WTC11 (cell line): ENCODE data around the gene NECTIN2.

Experiments used
- JUN ChIP-seq: sonication (generic); formaldehyde crosslinking; IDR thresholded peaks from 2 replicates; pipeline ENCODE4 v1.8.0; 2023; ENCODE audit warnings: mild to moderate bottlenecking, missing genetic modification reagents
- NR1H2 ChIP-seq: sonication (generic); formaldehyde crosslinking; IDR thresholded peaks from 2 replicates; pipeline ENCODE4 v1.9.0; 2021; ENCODE audit warnings: mild to moderate bottlenecking, moderate library complexity, missing genetic modification reagents
- RELA ChIP-seq: sonication (generic); formaldehyde crosslinking; IDR thresholded peaks from 2 replicates; pipeline ENCODE4 v1.8.1; 2022; ENCODE audit warnings: missing genetic modification reagents, mild to moderate bottlenecking, borderline replicate concordance
- RORB ChIP-seq: fragments of 250-450 bp; sonication (Bioruptor Pico); IDR thresholded peaks from 2 replicates; pipeline ENCODE4 v1.9.0; 2021; ENCODE audit warnings: mild to moderate bottlenecking
- TCF7 ChIP-seq: sonication (generic); formaldehyde crosslinking; IDR thresholded peaks from 2 replicates; pipeline ENCODE4 v1.8.0; 2022; ENCODE audit warnings: mild to moderate bottlenecking, low read depth, missing genetic modification reagents, moderate library complexity
- ZNF138 ChIP-seq: sonication (generic); formaldehyde crosslinking; conservative IDR thresholded peaks from 2 replicates; pipeline ENCODE4 v1.8.1; 2022; ENCODE audit warnings: mild to moderate bottlenecking, moderate library complexity, missing genetic modification reagents
- ZNF317 ChIP-seq: sonication (generic); formaldehyde crosslinking; IDR thresholded peaks from 2 replicates; pipeline ENCODE4 v1.8.1; 2023; ENCODE audit warnings: low read depth, mild to moderate bottlenecking, moderate library complexity, missing genetic modification reagents, borderline replicate concordance
- TF ChIP-seq, protein P1 (sequence below): fragments of 200-600 bp; IDR thresholded peaks from 2 replicates; pipeline ENCODE4 v1.8.0; 2022; ENCODE audit warnings: antibody characterized with exemption
- TF ChIP-seq, protein P2 (sequence below): sonication (generic); formaldehyde crosslinking; IDR thresholded peaks from 2 replicates; pipeline ENCODE4 v1.8.0; 2022; ENCODE audit warnings: mild to moderate bottlenecking, missing genetic modification reagents
- TF ChIP-seq, protein P3 (sequence below): sonication (generic); formaldehyde crosslinking; IDR thresholded peaks from 2 replicates; pipeline ENCODE4 v1.8.1; 2023; ENCODE audit warnings: mild to moderate bottlenecking, missing genetic modification reagents
- TF ChIP-seq, protein P4 (sequence below): sonication (generic); formaldehyde crosslinking; IDR thresholded peaks from 2 replicates; pipeline ENCODE4 v1.8.1; 2022; ENCODE audit warnings: low read depth, missing genetic modification reagents, borderline replicate concordance

DNA sequence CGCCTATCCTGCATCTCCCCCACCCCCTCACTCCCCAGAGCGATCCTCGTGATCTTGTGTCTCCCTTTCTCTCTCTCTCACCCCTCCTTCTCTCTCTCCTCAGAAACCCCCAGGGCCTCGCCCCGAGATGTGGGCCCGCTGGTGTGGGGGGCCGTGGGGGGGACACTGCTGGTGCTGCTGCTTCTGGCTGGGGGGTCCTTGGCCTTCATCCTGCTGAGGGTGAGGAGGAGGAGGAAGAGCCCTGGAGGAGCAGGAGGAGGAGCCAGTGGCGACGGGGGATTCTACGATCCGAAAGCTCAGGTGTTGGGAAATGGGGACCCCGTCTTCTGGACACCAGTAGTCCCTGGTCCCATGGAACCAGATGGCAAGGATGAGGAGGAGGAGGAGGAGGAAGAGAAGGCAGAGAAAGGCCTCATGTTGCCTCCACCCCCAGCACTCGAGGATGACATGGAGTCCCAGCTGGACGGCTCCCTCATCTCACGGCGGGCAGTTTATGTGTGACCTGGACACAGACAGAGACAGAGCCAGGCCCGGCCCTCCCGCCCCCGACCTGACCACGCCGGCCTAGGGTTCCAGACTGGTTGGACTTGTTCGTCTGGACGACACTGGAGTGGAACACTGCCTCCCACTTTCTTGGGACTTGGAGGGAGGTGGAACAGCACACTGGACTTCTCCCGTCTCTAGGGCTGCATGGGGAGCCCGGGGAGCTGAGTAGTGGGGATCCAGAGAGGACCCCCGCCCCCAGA lies 32.2 kb downstream of the NECTIN2 start:
- TF ChIP-seq, protein P1, sequence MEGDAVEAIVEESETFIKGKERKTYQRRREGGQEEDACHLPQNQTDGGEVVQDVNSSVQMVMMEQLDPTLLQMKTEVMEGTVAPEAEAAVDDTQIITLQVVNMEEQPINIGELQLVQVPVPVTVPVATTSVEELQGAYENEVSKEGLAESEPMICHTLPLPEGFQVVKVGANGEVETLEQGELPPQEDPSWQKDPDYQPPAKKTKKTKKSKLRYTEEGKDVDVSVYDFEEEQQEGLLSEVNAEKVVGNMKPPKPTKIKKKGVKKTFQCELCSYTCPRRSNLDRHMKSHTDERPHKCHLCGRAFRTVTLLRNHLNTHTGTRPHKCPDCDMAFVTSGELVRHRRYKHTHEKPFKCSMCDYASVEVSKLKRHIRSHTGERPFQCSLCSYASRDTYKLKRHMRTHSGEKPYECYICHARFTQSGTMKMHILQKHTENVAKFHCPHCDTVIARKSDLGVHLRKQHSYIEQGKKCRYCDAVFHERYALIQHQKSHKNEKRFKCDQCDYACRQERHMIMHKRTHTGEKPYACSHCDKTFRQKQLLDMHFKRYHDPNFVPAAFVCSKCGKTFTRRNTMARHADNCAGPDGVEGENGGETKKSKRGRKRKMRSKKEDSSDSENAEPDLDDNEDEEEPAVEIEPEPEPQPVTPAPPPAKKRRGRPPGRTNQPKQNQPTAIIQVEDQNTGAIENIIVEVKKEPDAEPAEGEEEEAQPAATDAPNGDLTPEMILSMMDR, result no peak
- TF ChIP-seq, protein P2, sequence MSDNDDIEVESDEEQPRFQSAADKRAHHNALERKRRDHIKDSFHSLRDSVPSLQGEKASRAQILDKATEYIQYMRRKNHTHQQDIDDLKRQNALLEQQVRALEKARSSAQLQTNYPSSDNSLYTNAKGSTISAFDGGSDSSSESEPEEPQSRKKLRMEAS (CRISPR knock-in tag), result no peak
- no peak for TF ChIP-seq RORB
- TF ChIP-seq, protein P3, sequence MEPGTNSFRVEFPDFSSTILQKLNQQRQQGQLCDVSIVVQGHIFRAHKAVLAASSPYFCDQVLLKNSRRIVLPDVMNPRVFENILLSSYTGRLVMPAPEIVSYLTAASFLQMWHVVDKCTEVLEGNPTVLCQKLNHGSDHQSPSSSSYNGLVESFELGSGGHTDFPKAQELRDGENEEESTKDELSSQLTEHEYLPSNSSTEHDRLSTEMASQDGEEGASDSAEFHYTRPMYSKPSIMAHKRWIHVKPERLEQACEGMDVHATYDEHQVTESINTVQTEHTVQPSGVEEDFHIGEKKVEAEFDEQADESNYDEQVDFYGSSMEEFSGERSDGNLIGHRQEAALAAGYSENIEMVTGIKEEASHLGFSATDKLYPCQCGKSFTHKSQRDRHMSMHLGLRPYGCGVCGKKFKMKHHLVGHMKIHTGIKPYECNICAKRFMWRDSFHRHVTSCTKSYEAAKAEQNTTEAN (CRISPR knock-in tag), result no peak
- TF ChIP-seq, protein P4, sequence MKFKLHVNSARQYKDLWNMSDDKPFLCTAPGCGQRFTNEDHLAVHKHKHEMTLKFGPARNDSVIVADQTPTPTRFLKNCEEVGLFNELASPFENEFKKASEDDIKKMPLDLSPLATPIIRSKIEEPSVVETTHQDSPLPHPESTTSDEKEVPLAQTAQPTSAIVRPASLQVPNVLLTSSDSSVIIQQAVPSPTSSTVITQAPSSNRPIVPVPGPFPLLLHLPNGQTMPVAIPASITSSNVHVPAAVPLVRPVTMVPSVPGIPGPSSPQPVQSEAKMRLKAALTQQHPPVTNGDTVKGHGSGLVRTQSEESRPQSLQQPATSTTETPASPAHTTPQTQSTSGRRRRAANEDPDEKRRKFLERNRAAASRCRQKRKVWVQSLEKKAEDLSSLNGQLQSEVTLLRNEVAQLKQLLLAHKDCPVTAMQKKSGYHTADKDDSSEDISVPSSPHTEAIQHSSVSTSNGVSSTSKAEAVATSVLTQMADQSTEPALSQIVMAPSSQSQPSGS (CRISPR knock-in tag), result no peak
- no peak for TF ChIP-seq NR1H2 (CRISPR knock-in tag)
- TF ChIP-seq TCF7, result no peak
- TF ChIP-seq RELA, result no peak
- TF ChIP-seq ZNF138 (CRISPR knock-in tag), result no peak
- no peak for TF ChIP-seq JUN (CRISPR knock-in tag)
- TF ChIP-seq ZNF317 (CRISPR knock-in tag), result no peak
